H9 (cell line): Measurements from ENCODE around the gene TMEM200C. TPM values are rescaled to one million over a fixed set of nuclear protein-coding genes. Genes with fewer than 3 reads are reported as not detected.

Experiments
- DNase-seq: peaks from one replicate; pipeline ENCODE4 v3.0.0-alpha.2; 2017
- H2AFZ ChIP-seq: one replicate; pipeline ENCODE4 v1.6.1; 2013; ENCODE audit warnings: mild to moderate bottlenecking, low read length, control low read depth, moderate library complexity
- H2AK5ac ChIP-seq: 2 replicates; pipeline ENCODE4 v1.6.1; 2013; ENCODE audit warnings: low read length, control low read depth, mixed read lengths; ENCODE audit not compliant: insufficient read length
- H2BK120ac ChIP-seq: one replicate; pipeline ENCODE4 v1.6.1; 2013; ENCODE audit warnings: low read depth, mild to moderate bottlenecking, low read length, control low read depth, inconsistent platforms; ENCODE audit not compliant: poor library complexity, severe bottlenecking
- H2BK12ac ChIP-seq: 2 replicates; pipeline ENCODE4 v1.6.1; 2013; ENCODE audit warnings: low read length, control low read depth, mixed read lengths, low read depth; ENCODE audit not compliant: insufficient read length
- H2BK15ac ChIP-seq: 2 replicates; pipeline ENCODE4 v1.6.1; 2013; ENCODE audit warnings: low read depth, low read length, control low read depth
- H2BK20ac ChIP-seq: one replicate; pipeline ENCODE4 v1.6.1; 2013; ENCODE audit warnings: low read depth, mild to moderate bottlenecking, low read length, control low read depth, inconsistent platforms; ENCODE audit not compliant: poor library complexity, severe bottlenecking
- H2BK5ac ChIP-seq: 2 replicates; pipeline ENCODE4 v1.6.1; 2013; ENCODE audit warnings: low read length, control low read depth, mixed read lengths; ENCODE audit not compliant: insufficient read length
- H3K14ac ChIP-seq: 2 replicates; pipeline ENCODE4 v1.6.1; 2013; ENCODE audit warnings: low read length, control low read depth; ENCODE audit not compliant: insufficient read depth
- H3K18ac ChIP-seq: 2 replicates; pipeline ENCODE4 v1.6.1; 2013; ENCODE audit warnings: low read depth, mild to moderate bottlenecking, mixed read lengths, low read length, control low read depth; ENCODE audit not compliant: insufficient read length
- H3K23ac ChIP-seq: 2 replicates; pipeline ENCODE4 v1.6.1; 2013; ENCODE audit warnings: low read length, control low read depth, mixed read lengths, low read depth; ENCODE audit not compliant: insufficient read length
- H3K23me2 ChIP-seq: 2 replicates; pipeline ENCODE4 v1.6.1; 2013; ENCODE audit warnings: low read depth, mild to moderate bottlenecking, mixed read lengths, low read length, control low read depth; ENCODE audit not compliant: insufficient read length, poor library complexity, severe bottlenecking
- H3K27ac ChIP-seq: 2 replicates; pipeline ENCODE4 v1.5.1; 2013; ENCODE audit warnings: low read length, control low read depth, mixed read lengths, low read depth; ENCODE audit not compliant: insufficient read length
- H3K27me3 ChIP-seq: 2 replicates; pipeline ENCODE4 v1.6.1; 2013; ENCODE audit warnings: low read length, control low read depth, inconsistent platforms; ENCODE audit not compliant: insufficient read depth
- H3K4ac ChIP-seq: 2 replicates; pipeline ENCODE4 v1.6.1; 2013; ENCODE audit warnings: low read depth, mild to moderate bottlenecking, control low read depth, inconsistent platforms, low read length, moderate library complexity
- H3K4me1 ChIP-seq: 2 replicates; pipeline ENCODE4 v1.6.1; 2013; ENCODE audit warnings: low read length, control low read depth, inconsistent platforms; ENCODE audit not compliant: insufficient read depth
- H3K4me2 ChIP-seq: 2 replicates; pipeline ENCODE4 v1.6.1; 2013; ENCODE audit warnings: low read length, control low read depth, mixed read lengths; ENCODE audit not compliant: insufficient read length, insufficient read depth
- H3K56ac ChIP-seq: 2 replicates; pipeline ENCODE4 v1.6.1; 2013; ENCODE audit warnings: low read depth, mild to moderate bottlenecking, mixed read lengths, low read length, control low read depth; ENCODE audit not compliant: insufficient read length
- H3K79me1 ChIP-seq: 2 replicates; pipeline ENCODE4 v1.6.1; 2013; ENCODE audit warnings: low read depth, mild to moderate bottlenecking, moderate library complexity, low read length, control low read depth, inconsistent platforms; ENCODE audit not compliant: insufficient read depth, poor library complexity, severe bottlenecking
- H3K79me2 ChIP-seq: 2 replicates; pipeline ENCODE4 v1.6.1; 2013; ENCODE audit warnings: low read length, control low read depth, inconsistent platforms; ENCODE audit not compliant: insufficient read depth
- H3K9ac ChIP-seq: 2 replicates; pipeline ENCODE4 v1.6.1; 2013; ENCODE audit warnings: low read length, control low read depth, mixed read lengths; ENCODE audit not compliant: insufficient read length; ENCODE audit errors: extremely low read depth
- H3K9me3 ChIP-seq: one replicate; pipeline ENCODE4 v1.6.1; 2013; ENCODE audit warnings: low read depth, low read length, inconsistent platforms; ENCODE audit not compliant: control insufficient read depth
- H3T11ph ChIP-seq: one replicate; pipeline ENCODE4 v1.6.1; 2013; ENCODE audit warnings: mild to moderate bottlenecking, low read length, control low read depth, inconsistent platforms
- H4K20me1 ChIP-seq: one replicate; pipeline ENCODE4 v1.6.1; 2013; ENCODE audit not compliant: control insufficient read depth, insufficient read length, insufficient read depth
- H4K5ac ChIP-seq: 2 replicates; pipeline ENCODE4 v1.6.1; 2013; ENCODE audit warnings: low read depth, mild to moderate bottlenecking, mixed read lengths, low read length, control low read depth; ENCODE audit not compliant: insufficient read length
- H4K8ac ChIP-seq: replicated peaks from 2 replicates; pipeline ENCODE4 v1.6.1; 2013; ENCODE audit warnings: low read length, control low read depth, mixed read lengths, low read depth; ENCODE audit not compliant: insufficient read length
- H4K91ac ChIP-seq: 2 replicates; pipeline ENCODE4 v1.6.1; 2013; ENCODE audit warnings: low read depth, mild to moderate bottlenecking, moderate library complexity, mixed read lengths, low read length, control low read depth; ENCODE audit not compliant: insufficient read length
- H3K27ac Mint-ChIP-seq, 3 experiments: 2 replicates in 2 of 3; 3 replicates in 1 of 3; pipeline ENCODE4 v1.8.0; 2020 to 2021; ENCODE audit warnings: mixed read lengths in 3 of 3, mild to moderate bottlenecking in 1 of 3, moderate library complexity in 1 of 3
- H3K27me3 Mint-ChIP-seq: 2 replicates; pipeline ENCODE4 v1.8.0; 2021; ENCODE audit warnings: low read depth, mild to moderate bottlenecking, moderate library complexity, mixed read lengths
- H3K36me3 Mint-ChIP-seq, 3 experiments: 2 replicates in 2 of 3; 3 replicates in 1 of 3; pipeline ENCODE4 v1.8.0; 2020 to 2021; ENCODE audit warnings: low read depth in 3 of 3, mixed read lengths in 3 of 3; ENCODE audit not compliant: insufficient read depth in 1 of 3
- H3K4me1 Mint-ChIP-seq, 2 experiments: 2 replicates each; pipeline ENCODE4 v1.8.0; 2020; ENCODE audit warnings: mixed read lengths in 2 of 2
- H3K4me3 Mint-ChIP-seq, 2 experiments: 2 replicates in 1 of 2; 3 replicates in 1 of 2; pipeline ENCODE4 v1.8.0; 2020 to 2021; ENCODE audit warnings: mild to moderate bottlenecking in 2 of 2, mixed read lengths in 2 of 2, moderate library complexity in 1 of 2
- H3K9me3 Mint-ChIP-seq, 2 experiments: 2 replicates in 1 of 2; 3 replicates in 1 of 2; pipeline ENCODE4 v1.8.0; 2020; ENCODE audit warnings: mild to moderate bottlenecking in 2 of 2, mixed read lengths in 2 of 2, moderate library complexity in 1 of 2
- WGBS: extraction: QIAGEN DNeasy Blood & Tissue Kit; methylation state at CpG from one replicate; pipeline ENCODE4 v1.1.7; 2013; ENCODE audit warnings: missing lambda C conversion rate, low lambda C conversion rate, mixed read lengths; ENCODE audit not compliant: insufficient read length; ENCODE audit errors: extremely low coverage; 5-methylcytosine and 5-hydroxymethylcytosine counted together
- total RNA-seq: library from RNA; stranded (reverse); gene quantifications from 2 replicates; pipeline ENCODE4 v1.2.1, GENCODE V29; 2021
- TF ChIP-seq, protein P1 (sequence below): fragments of 200-600 bp; sonication (generic); conservative IDR thresholded peaks from 3 replicates; pipeline ENCODE4 v1.8.0; 2021; ENCODE audit warnings: antibody characterized with exemption, mild to moderate bottlenecking

TMEM200C gene
- total RNA-seq, 1 experiment from 2014 or later = 6.3 TPM

GRCh38 chr18:5868218-5868854, 27.0 kb downstream of the TMEM200C start:
- Mint-ChIP-seq H3K27me3 (no peaks in the 10 kb centered on the region; the same call in 1 of the 2 replicates), H3K36me3 (peaks cover 0 to 1% (median 0%) of the 10 kb centered on the region in 3 experiments; a peak in 3 of 7 replicates), H3K27ac (no peak overlapping the region), H3K4me1 (peaks cover 0 to 3% of the 10 kb centered on the region in 2 experiments; a peak in 3 of 4 replicates), H3K4me3 (no peak overlapping the region), H3K9me3 (peaks cover 2 to 5% of the 10 kb centered on the region in 2 experiments; a peak in 3 of 5 replicates)
- Histone ChIP-seq H3T11ph (no peak overlapping the region), H4K91ac (no peak overlapping the region), H2AK5ac (no peak overlapping the region), H3K79me2 (no peaks in the 10 kb centered on the region), H3K79me1 (no peaks in the 10 kb centered on the region), H2BK20ac (no peak overlapping the region), H2BK15ac (no peak overlapping the region), H2BK120ac (no peak overlapping the region), H3K9ac (no peak overlapping the region), H3K14ac (no peak overlapping the region), H3K18ac (no peak overlapping the region), H2BK12ac (no peak overlapping the region), H3K4ac (no peak overlapping the region), H3K9me3 (no peaks in the 10 kb centered on the region), H2BK5ac (no peak overlapping the region), H3K4me2 (no peak overlapping the region), H4K8ac (no peak overlapping the region), H4K5ac (no peak overlapping the region), H3K4me1 (no peaks in the 10 kb centered on the region), H3K56ac (no peak overlapping the region), H3K23ac (no peak overlapping the region), H3K23me2 (no peaks in the 10 kb centered on the region), H2AFZ (no peak overlapping the region), H3K27ac (no peak overlapping the region), H4K20me1 (no peaks in the 10 kb centered on the region), H3K27me3 (no peaks in the 10 kb centered on the region)
- DNase-seq = peak; percentile 78
- TF ChIP-seq, protein P1, sequence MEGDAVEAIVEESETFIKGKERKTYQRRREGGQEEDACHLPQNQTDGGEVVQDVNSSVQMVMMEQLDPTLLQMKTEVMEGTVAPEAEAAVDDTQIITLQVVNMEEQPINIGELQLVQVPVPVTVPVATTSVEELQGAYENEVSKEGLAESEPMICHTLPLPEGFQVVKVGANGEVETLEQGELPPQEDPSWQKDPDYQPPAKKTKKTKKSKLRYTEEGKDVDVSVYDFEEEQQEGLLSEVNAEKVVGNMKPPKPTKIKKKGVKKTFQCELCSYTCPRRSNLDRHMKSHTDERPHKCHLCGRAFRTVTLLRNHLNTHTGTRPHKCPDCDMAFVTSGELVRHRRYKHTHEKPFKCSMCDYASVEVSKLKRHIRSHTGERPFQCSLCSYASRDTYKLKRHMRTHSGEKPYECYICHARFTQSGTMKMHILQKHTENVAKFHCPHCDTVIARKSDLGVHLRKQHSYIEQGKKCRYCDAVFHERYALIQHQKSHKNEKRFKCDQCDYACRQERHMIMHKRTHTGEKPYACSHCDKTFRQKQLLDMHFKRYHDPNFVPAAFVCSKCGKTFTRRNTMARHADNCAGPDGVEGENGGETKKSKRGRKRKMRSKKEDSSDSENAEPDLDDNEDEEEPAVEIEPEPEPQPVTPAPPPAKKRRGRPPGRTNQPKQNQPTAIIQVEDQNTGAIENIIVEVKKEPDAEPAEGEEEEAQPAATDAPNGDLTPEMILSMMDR = peak; percentile 92
- no CpG with 5 or more reads among the region's 13 CpGs for WGBS
